Right ventricle myocardium superior (tissue), 1 donor: ENCODE results near the gene MISP3. TPM values are rescaled to one million over a fixed set of nuclear protein-coding genes. Genes with fewer than 3 reads are reported as not detected.

ENCODE experiments used
- ATAC-seq: fragments of 200-7000 bp; cut with Tn5 transposase; one replicate; pipeline ENCODE4 v1.9.1; 2020; ENCODE audit warnings: mild to moderate bottlenecking; ENCODE audit not compliant: poor library complexity
- DNase-seq: peaks from one replicate; pipeline ENCODE4 v3.0.0-alpha.2; 2020
- intact Hi-C: fragments of 100-400 bp; cut with DNase I; formaldehyde crosslinking; loops from one replicate; pipeline ENCODE4 v1.11.2; 2022
- total RNA-seq: library from RNA; stranded (reverse); fragmentation: NEBNext Ultra II Directional; extraction: Animal tissue kit (Norgen Biotek cat#: 25700); gene quantifications from one replicate; pipeline ENCODE4 v1.2.1, GENCODE V29; 2021
- donor health status: DM: no; HTN: yes; CAD: no; lungs with severe emphysema.

Gene MISP3
- total RNA-seq, 1 donor from 2014 or later: 7.9 TPM

DNA sequence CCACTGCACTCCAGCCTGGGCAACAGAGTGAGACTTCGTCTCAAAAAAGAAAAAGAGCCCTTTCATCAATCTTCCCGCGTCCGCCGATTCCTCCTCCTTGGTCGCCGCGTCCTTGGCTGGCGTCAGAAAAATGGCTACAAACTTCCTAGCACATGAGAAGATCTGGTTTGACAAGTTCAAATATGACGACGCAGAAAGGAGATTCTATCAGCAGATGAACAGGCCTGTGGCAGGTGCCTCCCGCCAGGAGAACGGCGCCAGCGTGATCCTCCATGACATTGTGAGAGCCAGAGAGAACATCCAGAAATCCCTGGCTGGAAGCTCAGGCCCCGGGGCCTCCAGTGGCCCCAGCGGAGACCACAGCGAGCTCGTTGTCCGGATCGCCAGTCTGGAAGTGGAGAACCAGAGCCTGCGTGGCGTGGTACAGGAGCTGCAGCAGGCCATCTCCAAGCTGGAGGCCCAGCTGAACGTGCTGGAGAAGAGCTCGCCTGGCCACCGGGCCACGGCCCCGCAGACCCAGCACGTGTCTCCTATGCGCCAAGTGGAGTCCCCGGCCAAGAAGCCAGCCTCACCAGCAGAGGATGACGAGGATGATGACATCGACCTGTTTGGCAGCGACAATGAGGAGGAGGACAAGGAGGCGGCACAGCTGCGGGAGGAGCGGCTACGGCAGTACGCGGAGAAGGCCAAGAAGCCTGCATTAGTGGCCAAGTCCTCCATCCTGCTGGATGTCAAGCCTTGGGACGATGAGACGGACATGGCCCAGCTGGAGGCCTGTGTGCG lies 2.1 kb upstream of the MISP3 start:
- intact Hi-C loops: loop anchor here (5.0 to 10.0 kb wide), 2 partner anchors 64 to 188 kb away; partner anchors contain the start of gene ASF1B
- ATAC-seq: no peak
- DNase-seq: peak; percentile 61

DNA sequence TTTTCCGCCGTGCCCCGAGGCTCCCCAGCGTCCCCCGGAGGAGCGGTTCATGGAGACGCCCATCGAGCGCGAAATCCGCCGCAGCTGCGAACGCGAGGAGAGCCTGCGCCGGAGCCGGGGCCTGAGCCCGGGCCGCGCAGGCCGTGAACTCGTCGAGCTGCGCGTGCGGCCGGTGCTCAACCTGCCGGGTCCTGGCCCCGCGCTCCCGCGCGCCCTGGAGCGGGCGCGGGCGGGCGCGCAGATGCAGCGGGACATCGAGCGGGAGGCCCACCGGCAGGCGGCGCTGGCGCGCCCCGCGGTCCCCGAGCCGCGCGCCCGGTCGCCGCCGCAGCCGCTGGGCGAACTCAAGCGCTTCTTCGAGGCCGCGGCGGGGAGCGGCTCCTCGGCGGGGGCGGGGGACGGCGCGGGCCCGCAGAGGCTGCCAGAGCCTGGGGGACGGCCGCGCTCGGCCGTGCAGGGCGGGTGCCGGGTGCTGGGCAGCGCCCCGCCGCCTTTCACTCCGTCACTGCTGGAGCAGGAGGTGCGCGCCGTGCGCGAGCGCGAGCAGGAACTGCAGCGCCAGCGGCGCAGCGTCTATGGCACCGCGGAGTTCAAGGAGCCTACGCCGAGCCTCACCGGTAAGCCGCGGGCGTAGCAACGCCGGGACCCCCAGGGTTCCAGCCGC lies 807 bp downstream of the MISP3 start:
- intact Hi-C loops: loop anchor here (5.0 to 10.0 kb wide), 2 partner anchors 61 to 191 kb away; partner anchors contain the start of gene ASF1B
- ATAC-seq: peak; percentile 38
- peak; percentile 87 for DNase-seq

DNA sequence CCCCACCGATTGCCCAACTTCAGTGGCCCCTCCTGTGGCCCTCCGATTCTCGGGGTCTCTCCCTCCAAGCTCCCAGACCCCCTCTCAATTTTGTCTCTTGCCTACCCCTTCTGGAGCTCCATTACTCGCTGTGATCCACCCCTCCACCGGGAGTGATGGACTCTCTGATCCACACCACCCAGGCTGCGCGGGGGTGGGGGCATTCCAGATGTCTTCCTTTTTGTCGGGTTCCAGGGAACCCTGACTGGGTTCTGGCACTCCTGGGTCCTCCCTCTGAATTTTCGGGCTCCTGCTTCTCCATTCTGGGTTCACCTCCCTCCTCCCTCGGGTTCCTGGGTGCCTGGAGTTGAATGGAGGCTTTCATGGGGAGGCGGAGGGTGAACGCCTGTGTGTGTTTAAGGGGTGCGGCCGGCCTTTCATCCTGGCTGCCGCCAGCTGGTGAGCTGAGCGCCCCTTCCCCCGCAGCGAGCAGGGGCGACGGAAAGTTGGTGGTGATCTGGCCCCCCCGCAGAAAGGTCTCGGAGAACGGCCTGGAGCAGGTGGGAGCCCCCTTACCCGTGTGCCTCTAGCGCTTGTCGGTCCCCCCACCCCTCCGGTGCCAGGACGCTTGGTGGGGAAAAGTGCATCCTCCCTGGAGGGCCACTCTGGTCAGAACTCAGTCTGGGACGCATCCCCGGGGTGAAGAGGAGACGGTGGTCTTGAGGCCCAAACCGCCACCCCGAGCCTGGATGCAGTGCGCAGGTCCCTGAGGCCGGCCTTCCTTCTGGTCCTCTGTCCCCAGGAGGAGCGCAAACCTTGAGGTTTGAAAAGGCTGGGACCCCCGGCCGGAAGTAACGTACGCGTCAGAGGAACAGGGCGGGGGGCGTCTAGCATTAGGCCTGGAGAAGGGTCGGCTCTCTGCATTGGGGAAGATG lies 1.6 kb downstream of the MISP3 start:
- ATAC-seq (peak; percentile 3), DNase-seq (peak; percentile 50)
- intact Hi-C loops: loop anchor here (5.0 to 10.0 kb wide), 2 partner anchors 61 to 192 kb away; partner anchors contain the start of gene ASF1B

DNA sequence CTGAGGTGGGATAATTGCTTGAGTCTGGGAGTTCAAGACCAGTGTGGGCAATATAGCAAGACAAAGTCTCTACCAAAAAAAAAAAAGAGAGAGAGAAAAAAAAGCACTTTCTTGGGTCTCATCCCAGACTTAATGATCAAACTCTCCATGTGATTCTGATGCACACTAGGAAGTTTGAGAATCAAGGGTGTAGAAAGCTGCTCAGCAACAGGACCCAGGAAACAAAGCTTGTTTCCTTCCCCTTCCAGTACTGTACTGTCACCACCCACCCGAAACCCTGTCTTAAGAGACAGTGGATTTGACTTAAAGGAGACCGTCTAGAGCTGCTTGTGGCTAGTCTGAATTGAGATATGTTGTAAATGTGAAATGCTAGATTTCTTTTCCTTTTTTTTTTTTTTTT lies 5.8 kb downstream of the MISP3 start:
- intact Hi-C loops: loop anchor here (10.0 kb wide), 1 partner anchor 56 kb away; the partner anchor contains the start of gene ASF1B
- ATAC-seq: no peak
- DNase-seq: no peak

DNA sequence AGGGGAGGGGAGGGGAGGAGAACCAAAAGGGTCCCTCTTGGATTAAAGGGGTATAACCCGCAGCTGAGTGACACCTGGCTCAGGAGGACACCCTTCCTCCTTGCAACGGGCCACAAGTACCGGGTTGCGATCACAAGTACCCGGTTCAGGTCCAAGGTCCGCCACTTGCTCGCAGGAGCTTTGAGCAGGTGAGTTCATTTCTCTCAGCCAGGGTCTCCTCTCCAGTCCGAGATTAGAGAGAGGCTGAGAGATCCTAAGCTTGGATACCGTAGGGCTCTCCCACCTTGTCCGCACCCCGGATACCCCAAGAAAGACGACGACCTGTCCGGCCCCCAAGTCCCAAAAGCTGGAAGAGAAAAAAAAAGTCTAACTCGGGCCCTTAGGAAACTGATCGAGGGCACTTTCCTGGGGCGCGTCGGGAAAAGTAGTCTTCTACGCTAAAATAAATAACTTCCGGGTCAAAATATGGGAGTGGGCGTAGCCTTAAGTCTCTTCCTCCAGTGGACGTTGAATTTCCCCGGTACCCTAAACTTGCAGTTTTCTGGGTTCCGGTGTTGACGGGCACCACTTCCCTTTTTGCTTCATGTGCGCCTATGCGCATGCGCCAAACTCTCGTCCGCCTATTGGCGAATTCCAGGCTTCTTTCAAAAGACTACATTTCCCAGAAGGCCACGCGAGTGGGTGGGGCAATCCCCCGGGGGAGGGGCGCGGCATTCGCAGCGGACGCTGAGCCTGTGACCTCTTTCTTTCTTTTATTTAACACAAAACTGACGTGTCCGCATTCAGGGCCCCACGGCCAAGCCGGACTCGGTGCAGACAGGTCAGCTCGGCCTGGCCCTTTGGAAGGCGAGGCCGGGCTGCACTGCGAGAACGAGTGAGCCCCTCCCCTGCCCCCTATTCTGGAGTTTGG lies 8.6 kb downstream of the MISP3 start:
- intact Hi-C loops: no loop called here
- ATAC-seq: peak; percentile 95

DNA sequence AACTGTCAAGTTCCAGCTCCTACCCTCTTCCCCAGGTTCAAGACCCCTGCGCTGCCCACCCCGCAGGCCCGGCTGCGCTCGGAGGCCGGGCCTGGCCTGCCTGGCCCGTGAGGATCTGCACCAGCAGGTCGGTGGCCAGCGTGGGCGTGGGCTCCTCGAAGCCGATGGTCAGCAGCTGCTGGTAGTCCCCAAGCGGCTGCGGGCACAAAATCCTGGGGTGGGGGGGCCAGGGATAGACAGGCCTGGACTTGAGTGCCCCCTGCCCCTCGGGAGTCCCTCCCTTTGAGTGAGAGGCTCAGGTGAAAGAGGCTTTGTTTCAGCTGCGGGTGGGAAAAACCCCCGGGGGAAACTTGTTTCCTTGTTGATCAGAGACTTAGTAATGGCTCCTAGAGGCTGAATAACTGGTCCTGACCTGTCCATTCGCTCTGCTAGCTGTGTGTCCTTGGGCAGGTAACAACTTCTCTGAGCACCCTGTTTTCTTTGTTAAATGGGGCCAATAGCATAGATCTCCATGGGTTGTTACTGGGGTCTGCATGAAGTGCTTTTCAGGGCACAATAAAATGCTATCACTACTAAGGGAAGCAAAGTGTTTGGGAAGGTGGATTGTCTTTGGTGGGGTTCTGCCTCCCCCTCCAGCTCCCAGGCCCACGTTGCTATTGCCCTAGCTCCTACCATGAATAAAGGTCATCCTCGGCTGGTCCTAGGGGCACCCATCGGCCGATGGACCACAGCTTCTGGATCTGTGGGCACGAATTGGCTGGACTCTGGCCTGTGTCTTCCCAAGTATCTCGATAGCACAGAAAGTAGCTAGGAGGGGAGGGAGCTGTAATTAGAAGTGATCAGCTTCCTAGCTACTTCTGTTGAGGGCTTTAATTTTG lies 9.4 kb downstream of the MISP3 start:
- intact Hi-C loops: no loop called here
- DNase-seq (no peak), ATAC-seq (no peak)

More for the DNA sequence above, 8.6 kb downstream of the MISP3 start:
- peak; percentile 99 for DNase-seq

DNA sequence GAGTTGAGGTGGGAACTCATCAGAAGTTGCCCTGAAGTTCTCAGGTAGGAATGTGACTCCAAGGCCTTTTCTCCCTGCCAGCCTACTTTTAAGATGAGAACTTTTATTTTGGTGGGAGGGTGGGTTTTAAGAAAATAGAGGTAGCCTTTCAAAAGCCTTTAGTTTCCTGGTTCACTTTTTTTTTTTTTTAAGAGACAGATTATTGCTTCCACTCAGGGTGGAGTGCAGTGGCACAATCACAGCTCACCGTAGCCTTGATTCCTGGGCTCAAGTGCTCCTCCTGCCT lies 10.0 kb downstream of the MISP3 start:
- ATAC-seq (no peak), DNase-seq (no peak)
- intact Hi-C loops: no loop called here

DNA sequence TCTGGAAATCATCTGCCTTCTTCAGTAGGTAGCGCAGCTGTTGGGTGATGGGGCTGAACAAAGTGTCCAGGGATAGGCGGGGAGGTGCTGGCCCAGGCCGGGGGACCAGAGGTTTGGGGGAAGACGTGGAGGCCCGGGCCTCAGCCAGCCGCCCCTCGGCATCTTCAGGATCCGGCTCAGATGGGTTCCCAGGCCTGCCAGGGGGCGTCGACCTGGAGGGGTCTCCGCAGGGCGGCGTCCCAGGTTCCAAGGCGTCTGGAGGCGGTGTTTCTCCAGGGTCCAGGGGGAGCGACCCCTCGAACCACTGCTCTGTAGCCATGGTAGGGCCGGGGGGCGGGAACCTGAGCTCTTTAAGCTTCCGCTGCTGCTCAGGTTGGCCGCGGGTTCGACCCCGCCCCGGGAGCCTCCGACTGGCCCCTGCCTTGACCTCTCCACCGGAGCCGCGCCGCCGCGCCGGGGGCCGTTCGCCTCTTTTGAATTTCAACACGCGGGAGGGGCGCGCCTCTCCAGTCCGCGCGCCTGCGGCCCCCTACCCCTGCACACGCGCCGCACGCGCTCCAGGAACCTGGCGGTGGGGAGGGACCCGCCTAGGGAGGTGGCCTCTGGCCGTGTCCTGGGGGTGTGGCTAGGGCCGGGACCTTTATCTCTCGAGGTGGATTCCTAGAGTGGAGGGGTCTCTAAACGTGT lies 12.9 kb downstream of the MISP3 start, which contains the start of gene C19orf67:
TSS of gene C19orf67 (minus strand) at position 475 of the 687 bp plus-strand sequence. CDS start at position 319, 156 bp downstream.
- no peak for ATAC-seq
- intact Hi-C loops: no loop called here
- no peak for DNase-seq

DNA sequence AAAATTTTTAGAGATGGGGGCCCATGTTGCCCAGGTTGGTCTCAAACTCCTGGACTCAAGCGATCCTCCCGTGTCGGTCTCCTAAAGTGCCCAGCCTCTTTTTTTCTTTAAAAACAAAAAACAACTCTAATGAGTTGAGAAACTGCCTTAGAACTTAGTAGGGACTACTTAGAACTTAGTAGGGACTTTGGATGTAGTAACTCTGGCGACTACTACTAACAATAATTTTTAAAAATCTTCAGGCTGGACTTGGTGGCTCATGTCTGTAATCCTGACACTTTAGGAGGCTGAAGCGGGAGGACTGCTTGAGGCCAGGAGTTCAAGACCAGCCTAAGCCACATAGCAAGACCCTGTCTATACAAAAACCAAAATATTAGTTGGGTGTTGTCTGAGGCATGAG lies 13.5 kb downstream of the MISP3 start:
- intact Hi-C loops: no loop called here
- DNase-seq: no peak
- ATAC-seq: no peak

DNA sequence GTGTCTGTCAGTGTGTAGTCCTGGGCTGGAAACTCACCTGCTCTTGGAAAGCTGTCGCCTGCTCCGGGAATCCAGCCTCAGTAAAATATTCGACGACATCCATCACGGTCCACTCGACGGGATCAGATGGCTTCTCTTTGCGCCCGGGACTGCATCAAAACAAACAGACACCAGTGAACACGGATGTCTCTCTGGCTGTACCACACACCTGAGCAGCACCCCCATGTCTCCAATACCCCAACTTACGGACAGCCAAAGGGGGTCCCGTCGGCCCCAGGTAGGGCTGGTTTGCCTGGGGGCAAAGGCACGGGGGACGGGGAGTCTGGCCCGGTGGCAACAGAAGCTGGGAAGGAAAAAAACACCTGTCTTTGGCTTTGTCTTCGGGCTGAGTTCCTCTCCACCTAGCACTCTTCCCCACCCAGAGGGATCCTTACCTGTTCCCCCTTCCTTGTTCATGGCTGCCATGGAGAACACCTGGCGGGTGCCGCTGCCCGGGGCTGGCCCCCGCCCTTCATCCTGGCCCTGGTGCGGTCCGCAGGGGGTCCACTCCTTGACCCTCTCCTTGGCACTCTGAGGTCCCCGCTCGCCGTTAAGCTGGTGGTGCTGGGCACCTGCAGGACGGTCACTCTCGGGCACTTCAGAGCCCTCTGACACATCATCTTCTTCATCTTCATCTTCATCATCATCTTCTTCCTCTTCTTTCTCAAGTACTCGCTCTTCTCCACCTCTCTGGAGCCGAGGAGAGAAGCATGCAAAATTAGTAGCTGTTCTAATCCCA lies 16.2 kb downstream of the MISP3 start:
- intact Hi-C loops: no loop called here
- DNase-seq (no peak), ATAC-seq (no peak)

DNA sequence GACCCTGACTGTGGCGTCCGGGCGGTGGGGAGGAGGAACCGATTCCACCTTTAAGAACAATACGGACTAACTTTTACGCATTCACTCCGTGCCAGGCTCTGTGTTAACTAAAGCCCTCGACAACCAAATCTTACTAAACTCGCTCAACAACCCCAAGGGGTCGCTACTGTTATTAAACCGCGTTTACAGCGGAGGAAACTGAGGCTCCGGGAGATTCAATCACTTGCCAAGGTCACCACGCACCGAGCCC lies 16.8 kb downstream of the MISP3 start:
- no peak for DNase-seq
- ATAC-seq: no peak
- intact Hi-C loops: no loop called here

DNA sequence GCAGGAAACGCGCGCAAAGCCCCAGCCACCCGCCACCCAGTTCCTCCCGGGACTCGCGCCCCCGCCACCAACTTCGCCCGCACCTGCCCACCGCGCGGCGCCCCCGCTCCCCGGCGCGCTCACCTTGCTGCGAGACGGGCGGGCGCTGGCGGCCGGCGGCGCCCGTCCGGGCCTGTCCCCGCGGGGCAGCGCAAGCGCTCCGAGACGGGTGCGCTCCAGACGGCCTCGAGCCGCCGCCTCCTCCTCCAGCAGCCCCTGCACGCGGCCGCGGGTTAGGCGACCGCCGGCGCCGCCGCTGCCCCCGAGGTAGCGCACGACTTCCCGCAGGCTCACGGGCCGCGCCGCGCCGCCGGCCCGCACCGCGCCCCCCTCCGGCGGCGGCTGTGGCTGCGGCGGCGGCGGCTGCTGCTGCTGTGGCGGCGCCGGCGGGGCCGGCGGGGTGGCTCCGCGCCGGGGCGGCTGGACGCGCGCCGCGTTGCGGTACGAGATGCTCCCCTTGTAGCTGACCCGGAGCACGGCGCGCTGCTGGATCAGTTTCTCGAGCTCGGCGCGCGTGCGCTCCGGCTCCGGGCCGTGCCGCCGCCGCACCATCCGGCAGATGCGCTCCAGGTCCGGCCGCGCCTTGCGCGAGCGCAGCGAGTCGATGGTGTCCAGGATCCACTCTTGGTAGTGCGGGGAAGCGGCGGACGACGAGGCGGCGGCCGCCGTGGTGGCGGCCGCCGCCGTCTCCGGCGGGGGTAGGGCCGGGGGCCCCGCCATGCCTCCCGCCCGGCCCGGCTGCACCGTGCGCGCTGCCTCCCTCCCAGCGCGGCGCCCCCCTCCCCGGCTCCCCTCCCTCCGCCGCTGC lies 17.3 kb downstream of the MISP3 start:
- intact Hi-C loops: no loop called here
- DNase-seq (peak; percentile 76), ATAC-seq (peak; percentile 8)

DNA sequence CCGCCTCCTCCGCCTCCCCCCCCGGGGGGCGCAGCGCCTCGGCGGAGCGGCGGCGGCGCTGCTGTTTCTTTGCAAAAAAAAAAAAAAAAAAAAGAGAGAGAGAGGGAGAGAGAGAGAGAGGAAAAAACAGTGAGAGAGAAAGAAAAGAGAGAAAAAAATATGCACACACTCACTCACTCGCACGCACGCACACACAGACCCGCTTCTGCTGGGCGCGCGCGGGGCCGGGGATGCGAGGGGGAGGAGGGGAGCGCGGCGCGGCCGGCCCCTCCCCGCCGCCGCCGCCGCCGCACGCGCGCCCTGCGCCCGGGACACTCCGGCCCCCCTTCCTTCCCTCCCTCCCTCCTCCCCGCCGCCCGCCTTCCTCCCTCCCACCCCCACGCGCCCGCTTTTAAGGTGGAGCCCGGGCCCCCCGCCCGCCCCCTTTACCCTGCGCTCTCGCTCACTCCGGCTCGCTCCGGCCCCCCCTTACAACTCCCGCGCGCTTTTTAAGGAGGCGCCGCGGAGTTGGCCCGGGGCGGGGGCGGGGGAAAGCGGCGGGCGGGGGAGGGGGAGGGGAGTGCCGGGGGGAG lies 18.0 kb downstream of the MISP3 start, which contains the start of gene SAMD1:
TSS of gene SAMD1 (minus strand) at position 243 of the 572 bp plus-strand sequence.
- ATAC-seq: peak; percentile 65
- peak; percentile 95 for DNase-seq
- intact Hi-C loops: no loop called here

DNA sequence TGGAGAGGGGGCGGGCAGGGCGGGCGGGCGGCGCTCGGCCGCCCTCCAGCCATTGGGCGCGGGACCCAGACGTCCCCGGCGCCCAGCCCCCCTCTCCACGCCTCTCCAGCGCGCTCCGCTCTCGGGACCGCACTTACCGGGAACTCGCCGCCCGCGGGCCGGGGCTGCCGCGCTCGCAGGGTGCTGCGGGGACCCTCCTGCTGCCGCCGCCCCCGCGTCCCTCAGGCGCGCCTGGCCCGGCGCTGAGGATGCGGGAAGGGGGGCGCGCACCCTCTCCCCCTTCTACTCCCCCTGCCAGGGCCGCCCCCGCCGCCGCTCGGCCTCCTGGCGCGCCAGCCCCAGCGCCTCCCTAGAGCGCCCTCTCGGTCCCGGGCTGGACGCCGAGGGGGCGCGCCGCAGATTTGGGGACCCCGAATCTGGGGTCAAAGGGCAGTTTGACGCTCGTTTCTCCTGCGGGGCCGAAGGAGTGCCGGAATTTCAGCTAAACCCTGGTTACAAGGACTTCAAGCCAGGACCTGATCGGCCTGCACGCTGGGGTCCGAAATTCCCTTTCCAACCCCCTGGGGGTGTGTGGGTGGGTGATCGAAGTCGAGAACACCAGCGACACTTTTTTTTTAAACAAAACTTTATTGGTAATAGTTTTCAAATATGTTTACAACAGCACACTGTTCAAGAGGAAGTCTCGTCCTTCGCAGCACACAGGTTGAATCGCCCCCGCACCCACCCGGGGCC lies 18.7 kb downstream of the MISP3 start:
- no peak for DNase-seq
- intact Hi-C loops: no loop called here
- peak; percentile 87 for ATAC-seq
